ENCODE data around the gene CDK13.

The CDK13 gene

GRCh38 chr7:39967406-39968161 is 17.5 kb downstream of the CDK13 start:
- no peaks in the 10 kb centered on the region for H3K4me1 ChIP-seq (ENCODE audit: control insufficient read depth in 2 of 2, insufficient read depth in 2 of 2, low read length in 2 of 2)

DNA sequence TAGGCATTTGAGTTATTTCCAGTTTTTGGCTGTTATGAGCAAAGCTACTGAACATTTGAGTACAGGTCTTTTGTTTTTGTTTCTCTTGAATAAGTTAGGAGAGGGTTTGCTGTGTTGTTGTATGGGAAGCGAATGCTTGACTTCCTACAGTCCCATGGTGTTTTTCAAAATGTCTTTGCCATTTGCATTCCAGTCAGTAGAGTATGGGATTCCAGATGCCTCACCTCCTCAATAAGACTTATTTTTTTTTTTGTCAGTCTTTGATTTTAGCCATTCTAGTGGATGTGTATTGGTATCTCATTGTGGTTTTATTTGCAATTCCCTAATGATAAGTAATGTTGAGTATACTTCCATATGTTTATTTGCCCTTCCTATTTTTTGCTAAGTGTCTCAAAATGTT is 19.4 kb downstream of the CDK13 start:
- no peaks in the 10 kb centered on the region for H3K27me3 ChIP-seq (ENCODE audit: control insufficient read depth in 2 of 2, insufficient read depth in 2 of 2, low read length in 2 of 2)
- no peaks in the 10 kb centered on the region for H3K4me1 ChIP-seq (ENCODE audit: control insufficient read depth in 2 of 2, insufficient read depth in 2 of 2, low read length in 2 of 2)
- no peak overlapping the region for H3K4me3 ChIP-seq (ENCODE audit: low read length in 2 of 2)
- H3K27ac ChIP-seq (ENCODE audit: low read depth in 2 of 2, low read length in 2 of 2): no peak overlapping the region
- H3K9me3 ChIP-seq (ENCODE audit: control insufficient read depth in 2 of 2, low read length in 2 of 2): no peaks in the 10 kb centered on the region
- peaks cover 0 to 1% of the 10 kb centered on the region in 2 donors for H3K36me3 ChIP-seq (ENCODE audit: control insufficient read depth in 2 of 2, insufficient read depth in 2 of 2, low read length in 2 of 2)
- H3K9ac ChIP-seq (ENCODE audit: low read depth in 1 of 2, low read length in 2 of 2): no peak overlapping the region

More at GRCh38 chr7:39967406-39968161, 17.5 kb downstream of the CDK13 start:
- Histone ChIP-seq H3K36me3 (ENCODE audit: control insufficient read depth in 2 of 2, insufficient read depth in 2 of 2, low read length in 2 of 2) (peaks cover 0 to 1% of the 10 kb centered on the region in 2 donors), H3K9ac (ENCODE audit: low read depth in 1 of 2, low read length in 2 of 2) (no peak overlapping the region), H3K27ac (ENCODE audit: low read depth in 2 of 2, low read length in 2 of 2) (no peak overlapping the region), H3K27me3 (ENCODE audit: control insufficient read depth in 2 of 2, insufficient read depth in 2 of 2, low read length in 2 of 2) (no peaks in the 10 kb centered on the region), H3K4me3 (ENCODE audit: low read length in 2 of 2) (no peak overlapping the region), H3K9me3 (ENCODE audit: control insufficient read depth in 2 of 2, low read length in 2 of 2) (no peaks in the 10 kb centered on the region)

DNA sequence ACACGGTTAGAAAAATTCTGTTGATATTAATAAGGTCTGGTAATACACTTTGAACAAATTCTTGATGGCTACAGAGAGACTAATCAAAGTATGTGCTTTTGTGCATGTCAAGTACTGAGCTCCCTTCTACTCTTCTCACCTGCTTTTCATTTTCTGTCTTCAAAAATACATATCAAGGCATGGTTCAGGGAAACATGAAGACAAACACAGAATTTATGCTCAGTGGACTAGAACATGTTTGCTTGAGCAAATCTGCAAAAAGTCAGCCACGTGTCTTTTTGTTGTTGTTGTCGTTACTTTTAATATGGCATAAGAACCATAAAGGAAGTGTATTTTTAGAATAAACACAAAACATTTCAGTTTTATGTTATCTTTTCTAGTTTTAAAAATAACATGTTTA is 21.9 kb downstream of the CDK13 start:
- Histone ChIP-seq H3K4me3 (ENCODE audit: low read length in 2 of 2) (no peak overlapping the region), H3K9ac (ENCODE audit: low read depth in 1 of 2, low read length in 2 of 2) (no peak overlapping the region), H3K27ac (ENCODE audit: low read depth in 2 of 2, low read length in 2 of 2) (no peak overlapping the region), H3K4me1 (ENCODE audit: control insufficient read depth in 2 of 2, insufficient read depth in 2 of 2, low read length in 2 of 2) (no peaks in the 10 kb centered on the region), H3K9me3 (ENCODE audit: control insufficient read depth in 2 of 2, low read length in 2 of 2) (no peaks in the 10 kb centered on the region), H3K27me3 (ENCODE audit: control insufficient read depth in 2 of 2, insufficient read depth in 2 of 2, low read length in 2 of 2) (no peaks in the 10 kb centered on the region), H3K36me3 (ENCODE audit: control insufficient read depth in 2 of 2, insufficient read depth in 2 of 2, low read length in 2 of 2) (peaks cover 0 to 1% of the 10 kb centered on the region in 2 donors)

- Histone ChIP-seq H3K9ac (ENCODE audit: low read depth in 1 of 2, low read length in 2 of 2) (no peak overlapping the region), H3K4me1 (ENCODE audit: control insufficient read depth in 2 of 2, insufficient read depth in 2 of 2, low read length in 2 of 2) (no peaks in the 10 kb centered on the region), H3K9me3 (ENCODE audit: control insufficient read depth in 2 of 2, low read length in 2 of 2) (no peaks in the 10 kb centered on the region), H3K27ac (ENCODE audit: low read depth in 2 of 2, low read length in 2 of 2) (no peak overlapping the region), H3K27me3 (ENCODE audit: control insufficient read depth in 2 of 2, insufficient read depth in 2 of 2, low read length in 2 of 2) (no peaks in the 10 kb centered on the region), H3K4me3 (ENCODE audit: low read length in 2 of 2) (no peak overlapping the region), H3K36me3 (ENCODE audit: control insufficient read depth in 2 of 2, insufficient read depth in 2 of 2, low read length in 2 of 2) (no peaks in the 10 kb centered on the region)
Observed at GRCh38 chr7:39973801-39974200, 23.7 kb downstream of the CDK13 start.

DNA sequence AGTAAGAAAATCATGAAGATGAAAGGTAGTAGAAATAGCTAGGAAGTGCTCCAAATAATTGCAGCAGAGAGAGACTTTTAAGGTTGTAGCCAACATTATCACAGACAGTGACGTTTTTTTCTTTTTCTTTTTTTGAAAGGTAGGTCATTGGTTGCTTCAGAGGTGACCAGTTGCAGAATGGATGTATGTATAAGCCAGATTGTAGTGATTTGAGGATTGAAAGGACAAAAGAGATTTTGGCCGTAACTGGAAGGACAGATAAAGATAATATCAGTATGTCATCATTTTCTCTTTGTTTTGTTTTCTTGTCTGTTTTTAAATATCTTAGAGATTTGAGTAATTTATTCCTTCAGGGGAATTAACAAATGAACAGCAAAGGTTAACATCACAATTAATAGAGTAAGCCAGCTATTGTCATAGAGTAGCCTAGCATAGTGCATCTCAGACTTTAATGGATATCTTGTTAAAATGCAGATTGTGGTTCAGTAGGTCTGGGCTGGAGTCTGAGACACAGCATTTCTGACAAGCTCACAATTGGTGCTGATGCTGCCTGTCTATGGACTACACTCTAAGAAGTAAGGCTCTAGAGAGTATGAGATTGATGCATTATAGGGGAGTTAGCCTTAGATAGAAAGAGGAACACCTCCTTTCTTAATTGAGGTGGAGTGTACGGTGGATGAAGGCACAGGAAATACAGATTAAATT is 28.3 kb downstream of the CDK13 start:
- H3K4me1 ChIP-seq (ENCODE audit: control insufficient read depth in 2 of 2, insufficient read depth in 2 of 2, low read length in 2 of 2): no peaks in the 10 kb centered on the region
- no peaks in the 10 kb centered on the region for H3K9me3 ChIP-seq (ENCODE audit: control insufficient read depth in 2 of 2, low read length in 2 of 2)
- H3K9ac ChIP-seq (ENCODE audit: low read depth in 1 of 2, low read length in 2 of 2): no peak overlapping the region
- no peaks in the 10 kb centered on the region for H3K36me3 ChIP-seq (ENCODE audit: control insufficient read depth in 2 of 2, insufficient read depth in 2 of 2, low read length in 2 of 2)
- H3K4me3 ChIP-seq (ENCODE audit: low read length in 2 of 2): no peak overlapping the region
- no peak overlapping the region for H3K27ac ChIP-seq (ENCODE audit: low read depth in 2 of 2, low read length in 2 of 2)
- H3K27me3 ChIP-seq (ENCODE audit: control insufficient read depth in 2 of 2, insufficient read depth in 2 of 2, low read length in 2 of 2): no peaks in the 10 kb centered on the region

- Histone ChIP-seq H3K36me3 (ENCODE audit: control insufficient read depth in 2 of 2, insufficient read depth in 2 of 2, low read length in 2 of 2) (no peaks in the 10 kb centered on the region), H3K27ac (ENCODE audit: low read depth in 2 of 2, low read length in 2 of 2) (no peak overlapping the region), H3K9ac (ENCODE audit: low read depth in 1 of 2, low read length in 2 of 2) (no peak overlapping the region), H3K9me3 (ENCODE audit: control insufficient read depth in 2 of 2, low read length in 2 of 2) (no peaks in the 10 kb centered on the region), H3K27me3 (ENCODE audit: control insufficient read depth in 2 of 2, insufficient read depth in 2 of 2, low read length in 2 of 2) (no peaks in the 10 kb centered on the region), H3K4me1 (ENCODE audit: control insufficient read depth in 2 of 2, insufficient read depth in 2 of 2, low read length in 2 of 2) (no peaks in the 10 kb centered on the region), H3K4me3 (ENCODE audit: low read length in 2 of 2) (no peak overlapping the region)
Observed at GRCh38 chr7:39979406-39980073, 29.5 kb downstream of the CDK13 start.

DNA sequence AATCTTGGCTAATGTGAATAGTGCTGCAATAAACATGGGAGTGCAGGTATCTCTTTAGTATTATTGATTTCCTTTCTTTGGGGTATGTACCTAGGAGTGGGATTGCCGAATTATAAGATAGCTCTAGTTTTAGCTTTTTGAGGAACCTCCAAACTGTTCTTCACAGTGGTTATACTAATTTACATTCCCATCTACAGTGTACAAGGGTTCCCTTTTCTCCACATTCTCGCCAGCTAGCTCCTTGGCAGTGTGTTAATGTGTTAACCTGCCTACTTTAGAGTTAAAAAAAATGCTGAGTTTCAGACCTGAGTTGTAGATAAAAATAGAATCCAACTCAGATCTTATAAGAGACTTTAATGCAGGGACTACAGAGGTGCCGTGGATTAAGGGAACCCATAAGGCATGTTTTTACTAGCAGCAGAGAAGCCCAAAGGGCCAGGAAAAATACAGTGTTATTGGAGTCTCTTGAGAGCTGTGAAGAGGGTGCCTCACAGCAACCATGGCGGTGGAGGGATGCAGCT is 35.4 kb downstream of the CDK13 start:
- H3K36me3 ChIP-seq (ENCODE audit: control insufficient read depth in 2 of 2, insufficient read depth in 2 of 2, low read length in 2 of 2): peaks cover 7 to 10% of the 10 kb centered on the region in 2 donors

DNA sequence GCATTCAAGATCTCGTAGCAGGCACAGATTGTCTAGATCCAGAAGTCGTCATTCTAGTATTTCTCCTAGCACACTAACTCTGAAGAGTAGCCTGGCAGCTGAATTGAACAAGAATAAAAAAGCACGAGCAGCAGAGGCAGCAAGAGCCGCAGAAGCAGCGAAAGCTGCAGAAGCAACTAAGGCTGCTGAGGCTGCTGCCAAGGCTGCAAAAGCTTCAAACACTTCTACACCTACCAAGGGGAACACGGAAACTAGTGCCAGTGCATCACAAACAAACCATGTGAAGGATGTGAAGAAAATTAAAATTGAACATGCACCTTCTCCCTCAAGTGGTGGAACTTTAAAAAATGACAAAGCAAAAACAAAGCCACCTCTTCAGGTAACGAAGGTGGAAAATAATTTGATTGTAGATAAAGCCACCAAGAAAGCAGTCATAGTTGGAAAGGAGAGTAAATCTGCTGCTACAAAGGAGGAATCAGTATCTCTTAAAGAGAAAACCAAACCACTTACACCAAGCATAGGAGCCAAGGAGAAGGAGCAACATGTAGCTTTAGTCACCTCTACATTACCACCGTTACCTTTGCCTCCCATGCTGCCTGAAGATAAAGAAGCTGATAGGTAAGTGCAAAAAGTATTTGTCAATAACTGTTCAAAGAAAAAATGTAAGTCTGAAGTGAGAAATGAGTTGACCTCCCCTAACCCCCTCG is 37.7 kb downstream of the CDK13 start:
- Histone ChIP-seq H3K9me3 (ENCODE audit: control insufficient read depth in 2 of 2, low read length in 2 of 2) (no peaks in the 10 kb centered on the region), H3K9ac (ENCODE audit: low read depth in 1 of 2, low read length in 2 of 2) (no peak overlapping the region), H3K4me3 (ENCODE audit: low read length in 2 of 2) (no peak overlapping the region)

More for the DNA sequence above, 35.4 kb downstream of the CDK13 start:
- Histone ChIP-seq H3K4me3 (ENCODE audit: low read length in 2 of 2) (no peak overlapping the region), H3K27ac (ENCODE audit: low read depth in 2 of 2, low read length in 2 of 2) (no peak overlapping the region), H3K27me3 (ENCODE audit: control insufficient read depth in 2 of 2, insufficient read depth in 2 of 2, low read length in 2 of 2) (no peaks in the 10 kb centered on the region), H3K4me1 (ENCODE audit: control insufficient read depth in 2 of 2, insufficient read depth in 2 of 2, low read length in 2 of 2) (no peaks in the 10 kb centered on the region), H3K9me3 (ENCODE audit: control insufficient read depth in 2 of 2, low read length in 2 of 2) (no peaks in the 10 kb centered on the region), H3K9ac (ENCODE audit: low read depth in 1 of 2, low read length in 2 of 2) (no peak overlapping the region)

DNA sequence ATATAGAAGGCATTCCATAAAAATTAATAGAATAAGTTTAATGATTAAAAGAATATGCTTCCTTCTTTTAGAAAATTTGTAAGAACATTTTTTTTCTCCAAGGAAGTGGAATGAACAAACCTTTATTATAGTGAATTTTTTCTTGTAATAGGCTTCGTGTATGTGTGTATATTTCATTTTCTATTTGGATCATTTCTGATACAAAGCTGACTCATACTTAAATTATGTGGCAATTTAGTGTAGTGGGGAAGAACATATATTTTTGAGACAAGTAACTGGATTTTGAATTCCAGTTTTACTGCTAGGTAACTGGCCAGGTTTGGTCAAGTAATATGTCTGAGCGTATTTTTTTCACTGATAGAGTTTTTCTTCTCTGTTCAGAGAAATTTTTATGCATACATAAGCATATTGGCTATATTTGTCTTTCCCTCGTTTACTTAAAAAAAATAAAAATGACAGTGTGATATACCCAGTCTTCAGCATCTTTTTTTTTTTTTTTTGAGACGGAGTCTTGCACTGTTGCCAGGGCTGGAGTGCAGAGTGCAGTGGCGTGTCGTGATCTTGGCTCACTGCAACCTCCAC is 50.8 kb downstream of the CDK13 start:
- Histone ChIP-seq H3K9me3 (ENCODE audit: control insufficient read depth in 2 of 2, low read length in 2 of 2) (no peaks in the 10 kb centered on the region), H3K27me3 (ENCODE audit: control insufficient read depth in 2 of 2, insufficient read depth in 2 of 2, low read length in 2 of 2) (no peaks in the 10 kb centered on the region), H3K9ac (ENCODE audit: low read depth in 1 of 2, low read length in 2 of 2) (no peak overlapping the region), H3K27ac (ENCODE audit: low read depth in 2 of 2, low read length in 2 of 2) (no peak overlapping the region), H3K4me1 (ENCODE audit: control insufficient read depth in 2 of 2, insufficient read depth in 2 of 2, low read length in 2 of 2) (no peaks in the 10 kb centered on the region), H3K36me3 (ENCODE audit: control insufficient read depth in 2 of 2, insufficient read depth in 2 of 2, low read length in 2 of 2) (peaks cover 0 to 12% of the 10 kb centered on the region in 2 donors), H3K4me3 (ENCODE audit: low read length in 2 of 2) (no peak overlapping the region)

More for the DNA sequence above, 37.7 kb downstream of the CDK13 start:
- Histone ChIP-seq H3K36me3 (ENCODE audit: control insufficient read depth in 2 of 2, insufficient read depth in 2 of 2, low read length in 2 of 2) (peaks cover 7 to 10% of the 10 kb centered on the region in 2 donors), H3K27me3 (ENCODE audit: control insufficient read depth in 2 of 2, insufficient read depth in 2 of 2, low read length in 2 of 2) (no peaks in the 10 kb centered on the region), H3K27ac (ENCODE audit: low read depth in 2 of 2, low read length in 2 of 2) (no peak overlapping the region), H3K4me1 (ENCODE audit: control insufficient read depth in 2 of 2, insufficient read depth in 2 of 2, low read length in 2 of 2) (no peaks in the 10 kb centered on the region)

Measured in mucosa of rectum (tissue), 2 donors.